GM18505 (cell line): Measurements from ENCODE around the gene DOHH.

Experiments used
- ATAC-seq: cut with Tn5 transposase; IDR thresholded peaks from one replicate; pipeline ENCODE4 v1.9.1; 2021; ENCODE audit not compliant: unreplicated experiment
- POLR2A ChIP-seq: IDR thresholded peaks from 4 replicates; pipeline ENCODE4 v1.6.1; 2011; ENCODE audit warnings: borderline replicate concordance; ENCODE audit not compliant: insufficient read depth, insufficient read length; ENCODE audit errors: extremely low read depth

Gene DOHH

GRCh38 chr19:3468211-3468610, 32.3 kb downstream of the DOHH start:
- no peak for ATAC-seq
- no peak for TF ChIP-seq POLR2A

- TF ChIP-seq POLR2A = no peak
Measured at GRCh38 chr19:3467437-3468198, 32.9 kb downstream of the DOHH start.

GRCh38 chr19:3466635-3467034, 33.8 kb downstream of the DOHH start:
- no peak for ATAC-seq
- TF ChIP-seq POLR2A = no peak

More at GRCh38 chr19:3467437-3468198, 32.9 kb downstream of the DOHH start:
- ATAC-seq = no peak

- no peak for ATAC-seq
- no peak for TF ChIP-seq POLR2A
Measured at GRCh38 chr19:3465552-3465951, 34.9 kb downstream of the DOHH start.

- no peak for ATAC-seq
- no peak for TF ChIP-seq POLR2A
Measured at GRCh38 chr19:3464587-3465235, 35.8 kb downstream of the DOHH start.

GRCh38 chr19:3463714-3464586, 36.5 kb downstream of the DOHH start:
- no peak for ATAC-seq
- no peak for TF ChIP-seq POLR2A

- TF ChIP-seq POLR2A = no peak
- no peak for ATAC-seq
Measured at GRCh38 chr19:3462991-3463713, 37.3 kb downstream of the DOHH start.

- TF ChIP-seq POLR2A = no peak
- no peak for ATAC-seq
Measured at GRCh38 chr19:3459965-3460582, 40.4 kb downstream of the DOHH start.

- TF ChIP-seq POLR2A = no peak
- ATAC-seq = no peak
Measured at GRCh38 chr19:3459089-3459881, 41.2 kb downstream of the DOHH start.

GRCh38 chr19:3458229-3459088, 42.0 kb downstream of the DOHH start:
- no peak for ATAC-seq
- no peak for TF ChIP-seq POLR2A

- no peak for ATAC-seq
- no peak for TF ChIP-seq POLR2A
Measured at GRCh38 chr19:3457528-3458228, 42.8 kb downstream of the DOHH start.

- ATAC-seq = no peak
- TF ChIP-seq POLR2A = no peak
Measured at GRCh38 chr19:3456925-3457527, 43.4 kb downstream of the DOHH start.
